Ectodermal cell (in vitro differentiated cells): ENCODE measurements around the gene EED.
A peak's percentile ranks its signal among the peaks of the same experiment; 100 is the strongest.
"Not testable (repeated sequence)": the region's sequence is repeated elsewhere in the genome, so short reads cannot be mapped to it uniquely, and the experiment has no call there.

ENCODE experiments used
- H3K27ac ChIP-seq: 2 replicates; pipeline ENCODE4 v1.7.0; 2013; ENCODE audit warnings: mild to moderate bottlenecking, low read depth, low read length; ENCODE audit not compliant: insufficient read depth, poor library complexity, severe bottlenecking
- H3K27me3 ChIP-seq: 2 replicates; pipeline ENCODE4 v1.7.0; 2013; ENCODE audit warnings: mild to moderate bottlenecking, low read length; ENCODE audit not compliant: insufficient read depth, control insufficient read depth, poor library complexity, severe bottlenecking
- H3K36me3 ChIP-seq: one replicate; pipeline ENCODE4 v1.7.0; 2013; ENCODE audit warnings: low read length; ENCODE audit not compliant: control insufficient read depth, insufficient read depth
- H3K4me1 ChIP-seq: one replicate; pipeline ENCODE4 v1.7.0; 2013; ENCODE audit warnings: low read length; ENCODE audit not compliant: control insufficient read depth, insufficient read depth
- H3K4me3 ChIP-seq: 2 replicates; pipeline ENCODE4 v1.7.0; 2013; ENCODE audit warnings: low read depth, low read length, control low read depth; ENCODE audit not compliant: insufficient read depth
- H3K9me3 ChIP-seq: 2 replicates; pipeline ENCODE4 v1.7.0; 2013; ENCODE audit warnings: mild to moderate bottlenecking, low read length, moderate library complexity; ENCODE audit not compliant: control insufficient read depth
- WGBS, 2 experiments: methylation state at CpG; one replicate each; pipeline ENCODE4 v1.1.7; 2013; ENCODE audit warnings: missing lambda C conversion rate in 2 of 2; 5-methylcytosine and 5-hydroxymethylcytosine counted together

Gene EED

GRCh38 chr11:86289508-86290280, 45.1 kb downstream of the EED start:
- not testable (repeated sequence) for H3K36me3 ChIP-seq, H3K9me3 ChIP-seq, H3K4me1 ChIP-seq, H3K4me3 ChIP-seq, H3K27ac ChIP-seq, H3K27me3 ChIP-seq
- WGBS, 2 experiments, result 92 to 95% methylated on average over 9 of the region's 9 CpGs

GRCh38 chr11:86291466-86292262, 47.1 kb downstream of the EED start:
- Histone ChIP-seq H3K4me1 (no peaks in the 10 kb centered on the region), H3K36me3 (no peaks in the 10 kb centered on the region)
- 44 to 67% methylated on average over 1 to 3 of the region's 3 CpGs for WGBS, 2 experiments

GRCh38 chr11:86292912-86293616, 48.5 kb downstream of the EED start:
- no peaks in the 10 kb centered on the region for H3K4me1 ChIP-seq
- WGBS, 2 experiments, result 89 to 91% methylated on average over 6 of the region's 6 CpGs
- H3K4me3 ChIP-seq, result no peak overlapping the region

More at GRCh38 chr11:86291466-86292262, 47.1 kb downstream of the EED start:
- no peak overlapping the region for H3K4me3 ChIP-seq
- H3K27ac ChIP-seq, result no peak overlapping the region
- H3K27me3 ChIP-seq, result no peaks in the 10 kb centered on the region
- no peaks in the 10 kb centered on the region for H3K9me3 ChIP-seq

GRCh38 chr11:86294026-86294425, 49.5 kb downstream of the EED start:
- no peaks in the 10 kb centered on the region for H3K4me1 ChIP-seq
- no peaks in the 10 kb centered on the region for H3K27me3 ChIP-seq
- no peak overlapping the region for H3K4me3 ChIP-seq
- no peaks in the 10 kb centered on the region for H3K9me3 ChIP-seq
- H3K36me3 ChIP-seq, result no peaks in the 10 kb centered on the region
- no peak overlapping the region for H3K27ac ChIP-seq

More at GRCh38 chr11:86292912-86293616, 48.5 kb downstream of the EED start:
- H3K36me3 ChIP-seq, result no peaks in the 10 kb centered on the region
- H3K27me3 ChIP-seq, result no peaks in the 10 kb centered on the region
- no peak overlapping the region for H3K27ac ChIP-seq
- H3K9me3 ChIP-seq, result no peaks in the 10 kb centered on the region

- no peak overlapping the region for H3K27ac ChIP-seq
- H3K4me3 ChIP-seq, result peak overlapping the region; percentile 90
- no peaks in the 10 kb centered on the region for H3K9me3 ChIP-seq
- H3K36me3 ChIP-seq, result no peaks in the 10 kb centered on the region
- peaks cover 5% of the 10 kb centered on the region for H3K27me3 ChIP-seq
- WGBS, 2 experiments, result 5 to 7% methylated on average over 6 of the region's 6 CpGs
- H3K4me1 ChIP-seq, result no peaks in the 10 kb centered on the region
These were observed 57.2 kb downstream of the EED start for GRCh38 chr11:86301742-86302091.

GRCh38 chr11:86302092-86302793, 57.7 kb downstream of the EED start, which contains the start of gene HIKESHI:
Gene HIKESHI, plus strand, starts transcription at chr11:86302240. Its CDS starts 209 bp downstream, at chr11:86302449.
- WGBS, 2 experiments, result 0 to 1% methylated on average over 30 of the region's 30 CpGs
- Histone ChIP-seq H3K4me3 (peak within 1 kb of the TSS; percentile 90), H3K36me3 (no peaks in the 10 kb centered on the region), H3K4me1 (no peaks in the 10 kb centered on the region), H3K9me3 (no peaks in the 10 kb centered on the region), H3K27ac (peak within 1 kb of the TSS; percentile 70), H3K27me3 (peaks cover 5% of the 10 kb centered on the region)

- WGBS, 2 experiments, result 91 to 93% methylated on average over 2 of the region's 2 CpGs
These were observed 58.7 kb downstream of the EED start for GRCh38 chr11:86303257-86303656.

GRCh38 chr11:86308710-86309109, 64.2 kb downstream of the EED start:
- not testable (repeated sequence) for H3K27ac ChIP-seq, H3K36me3 ChIP-seq, H3K4me1 ChIP-seq, H3K27me3 ChIP-seq, H3K4me3 ChIP-seq, H3K9me3 ChIP-seq
- no CpG with 5 or more reads among the region's 4 CpGs for WGBS, 2 experiments

More at GRCh38 chr11:86303257-86303656, 58.7 kb downstream of the EED start:
- Histone ChIP-seq H3K4me1 (no peaks in the 10 kb centered on the region), H3K36me3 (no peaks in the 10 kb centered on the region), H3K9me3 (no peaks in the 10 kb centered on the region), H3K27me3 (peaks cover 5% of the 10 kb centered on the region), H3K27ac (no peak overlapping the region), H3K4me3 (peak overlapping the region; percentile 90)

- no peaks in the 10 kb centered on the region for H3K27me3 ChIP-seq
- H3K4me3 ChIP-seq, result no peak overlapping the region
- 91 to 98% methylated on average over 1 to 2 of the region's 2 CpGs for WGBS, 2 experiments
- H3K4me1 ChIP-seq, result no peaks in the 10 kb centered on the region
- H3K27ac ChIP-seq, result no peak overlapping the region
- H3K36me3 ChIP-seq, result peaks cover 3% of the 10 kb centered on the region
- H3K9me3 ChIP-seq, result no peaks in the 10 kb centered on the region
These were observed 69.2 kb downstream of the EED start for GRCh38 chr11:86313793-86314192.
